Measurements from ENCODE around the gene SLC25A30. TPM values are rescaled to one million over a fixed set of nuclear protein-coding genes. Genes with fewer than 3 reads are reported as not detected.
A peak's percentile ranks its signal among the peaks of the same experiment; 100 is the strongest.

SLC25A30 gene
- total and polyA plus RNA-seq, 4 donors = 9.3 to 11.0 (median 10.0) TPM

DNA sequence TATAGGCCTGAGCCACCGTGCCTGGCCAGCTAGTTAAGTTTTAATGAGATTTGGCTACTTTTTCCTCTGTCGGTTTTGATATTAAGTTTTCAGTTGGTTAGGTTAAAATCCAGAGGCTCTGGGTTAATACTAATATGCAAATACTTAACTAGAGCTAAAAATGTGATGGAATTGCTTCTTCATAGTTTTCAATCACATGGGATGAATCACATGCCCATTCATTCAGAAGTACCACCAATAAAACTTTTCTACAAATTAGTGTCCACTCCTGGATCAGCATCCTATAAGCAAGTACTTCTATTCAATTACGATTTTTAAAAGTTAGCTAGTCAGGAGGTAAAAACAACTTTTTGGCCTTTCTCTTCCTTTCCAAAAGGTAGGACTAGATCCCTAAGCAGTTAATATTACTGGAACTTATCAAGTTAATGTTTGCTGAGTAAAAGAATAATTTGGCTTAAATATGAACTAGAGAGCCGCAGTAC lies 4.3 kb downstream of the SLC25A30 start:
- Histone ChIP-seq H3K36me3 (ENCODE audit: control insufficient read depth, insufficient read depth, low read length) (peaks cover 10% of the 10 kb centered on the region), H3K27me3 (ENCODE audit: control insufficient read depth, insufficient read depth, low read length) (no peaks in the 10 kb centered on the region), H3K4me3 (ENCODE audit: low read depth, low read length) (no peak overlapping the region), H3K9me3 (ENCODE audit: control insufficient read depth, insufficient read depth, low read length) (no peaks in the 10 kb centered on the region), H3K4me1 (ENCODE audit: control insufficient read depth, insufficient read depth, low read length) (peaks cover 13% of the 10 kb centered on the region), H3K27ac (ENCODE audit: low read depth, low read length) (peak overlapping the region; percentile 88)
- WGBS (ENCODE audit: insufficient coverage) = 0% methylated on average over 1 of the region's 4 CpGs
- DNase-seq (ENCODE audit: low read depth in 4 of 6, low spot score in 6 of 6) = no peak

DNA sequence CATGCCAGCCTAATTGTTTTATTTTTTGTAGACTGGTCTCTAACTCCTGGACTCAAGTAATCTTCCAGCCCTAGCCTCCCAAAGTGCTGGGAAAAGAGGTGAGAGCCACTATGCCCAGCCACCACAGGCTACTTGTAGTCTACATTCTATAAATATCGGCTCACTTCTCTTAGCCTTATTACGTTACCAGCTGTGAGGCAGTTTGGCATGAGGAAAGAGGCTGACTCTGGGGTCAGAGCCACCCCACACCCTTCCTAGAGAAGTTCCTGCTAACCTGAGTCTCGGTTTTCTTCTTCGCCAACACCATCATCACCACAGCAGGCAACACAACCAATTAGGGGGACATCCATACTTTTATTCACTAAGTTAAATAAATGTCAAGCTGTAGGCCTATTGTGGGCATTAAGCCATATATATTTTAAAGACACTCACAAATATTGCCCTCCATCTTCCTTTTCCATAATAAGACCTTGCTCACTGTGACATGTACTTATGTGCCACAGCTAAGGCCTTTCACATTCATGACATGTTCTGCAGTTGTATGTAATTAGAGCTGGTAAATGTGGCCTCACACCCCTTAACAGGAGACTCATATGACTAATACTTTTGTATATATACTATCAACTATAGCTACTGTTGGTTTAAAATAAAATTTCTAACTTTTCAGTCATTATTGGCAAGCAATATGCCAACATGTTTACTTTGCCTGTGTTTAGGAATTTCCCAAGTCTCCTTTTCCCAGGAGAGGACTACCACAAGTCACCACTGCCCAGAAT lies 5.7 kb downstream of the SLC25A30 start:
- Histone ChIP-seq H3K4me3 (ENCODE audit: low read depth, low read length) (no peak overlapping the region), H3K36me3 (ENCODE audit: control insufficient read depth, insufficient read depth, low read length) (peaks cover 10% of the 10 kb centered on the region), H3K27me3 (ENCODE audit: control insufficient read depth, insufficient read depth, low read length) (no peaks in the 10 kb centered on the region), H3K4me1 (ENCODE audit: control insufficient read depth, insufficient read depth, low read length) (peaks cover 10% of the 10 kb centered on the region), H3K27ac (ENCODE audit: low read depth, low read length) (no peak overlapping the region), H3K9me3 (ENCODE audit: control insufficient read depth, insufficient read depth, low read length) (no peaks in the 10 kb centered on the region)
- 100% methylated on average over 1 of the region's 4 CpGs for WGBS (ENCODE audit: insufficient coverage)
- DNase-seq (ENCODE audit: low read depth in 4 of 6, low spot score in 6 of 6) = no peak

DNA sequence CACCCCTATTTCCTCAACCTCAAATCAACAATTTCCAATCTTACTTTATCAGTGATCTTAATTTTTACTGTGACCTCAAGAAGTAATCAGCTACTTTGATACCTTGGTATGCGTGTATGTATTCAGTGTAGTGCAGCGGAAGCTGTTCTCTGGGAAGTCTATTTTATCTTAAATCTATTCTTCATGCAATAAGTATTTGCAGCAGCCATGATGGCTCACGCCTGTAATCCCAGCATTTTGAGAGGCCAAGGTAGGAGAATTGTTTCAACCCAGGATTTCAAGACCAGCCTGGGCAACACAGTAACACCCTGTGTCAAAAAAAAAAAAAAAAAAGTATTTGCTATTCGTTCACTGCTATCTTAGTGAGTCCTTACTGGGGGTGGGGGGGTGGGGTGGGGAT lies 6.5 kb downstream of the SLC25A30 start:
- Histone ChIP-seq H3K27me3 (ENCODE audit: control insufficient read depth, insufficient read depth, low read length) (no peaks in the 10 kb centered on the region), H3K36me3 (ENCODE audit: control insufficient read depth, insufficient read depth, low read length) (peaks cover 18% of the 10 kb centered on the region), H3K27ac (ENCODE audit: low read depth, low read length) (no peak overlapping the region), H3K4me1 (ENCODE audit: control insufficient read depth, insufficient read depth, low read length) (peaks cover 6% of the 10 kb centered on the region), H3K4me3 (ENCODE audit: low read depth, low read length) (no peak overlapping the region), H3K9me3 (ENCODE audit: control insufficient read depth, insufficient read depth, low read length) (no peaks in the 10 kb centered on the region)
- no CpG with 5 or more reads among the region's 4 CpGs for WGBS (ENCODE audit: insufficient coverage)
- no peak for DNase-seq (ENCODE audit: low read depth in 4 of 6, low spot score in 6 of 6)

DNA sequence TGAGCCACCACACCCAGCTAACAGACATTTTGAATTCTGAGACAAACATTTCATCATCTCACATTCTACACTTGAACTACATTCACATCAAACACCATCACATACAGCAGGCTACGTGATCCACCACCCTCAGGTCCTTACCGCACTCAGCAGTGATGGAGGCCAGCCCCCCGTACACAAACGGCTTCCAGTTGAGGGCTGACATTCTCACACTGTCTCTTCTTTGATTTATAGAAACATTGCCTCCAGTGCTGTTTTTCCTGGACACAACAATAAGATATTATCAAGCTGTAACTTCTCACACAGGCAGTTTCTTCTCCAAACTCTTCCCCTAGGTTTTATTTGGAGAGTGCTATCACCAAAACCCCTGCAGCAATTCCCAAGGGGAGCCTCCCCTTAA lies 7.0 kb downstream of the SLC25A30 start:
- no peaks in the 10 kb centered on the region for H3K9me3 ChIP-seq (ENCODE audit: control insufficient read depth, insufficient read depth, low read length)
- H3K4me3 ChIP-seq (ENCODE audit: low read depth, low read length) = no peak overlapping the region
- peaks cover 21% of the 10 kb centered on the region for H3K36me3 ChIP-seq (ENCODE audit: control insufficient read depth, insufficient read depth, low read length)
- no peaks in the 10 kb centered on the region for H3K27me3 ChIP-seq (ENCODE audit: control insufficient read depth, insufficient read depth, low read length)
- no peak for DNase-seq (ENCODE audit: low read depth in 4 of 6, low spot score in 6 of 6)
- H3K27ac ChIP-seq (ENCODE audit: low read depth, low read length) = no peak overlapping the region
- 68% methylated on average over 4 of the region's 4 CpGs for WGBS (ENCODE audit: insufficient coverage)
- H3K4me1 ChIP-seq (ENCODE audit: control insufficient read depth, insufficient read depth, low read length) = peaks cover 2% of the 10 kb centered on the region

DNA sequence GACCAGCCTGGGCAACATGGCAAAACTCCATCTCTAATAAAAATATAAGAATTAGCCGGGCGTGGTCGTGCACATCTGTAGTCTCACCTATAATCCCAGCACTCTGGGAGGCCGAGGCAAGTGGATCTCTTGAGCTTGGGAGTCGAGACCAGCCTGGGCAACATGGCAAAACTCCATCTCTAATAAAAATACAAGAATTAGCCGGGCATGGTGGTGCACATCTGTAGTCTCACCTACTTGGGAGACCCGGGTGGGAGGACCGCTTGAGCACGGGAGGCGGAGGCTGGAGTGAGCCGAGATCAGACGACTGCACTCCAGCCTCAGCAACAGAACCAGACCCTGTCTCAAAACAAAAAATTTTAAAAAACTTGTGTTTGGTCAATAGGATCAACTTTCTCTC lies 7.7 kb downstream of the SLC25A30 start:
- H3K27me3 ChIP-seq (ENCODE audit: control insufficient read depth, insufficient read depth, low read length) = no peaks in the 10 kb centered on the region
- no peak overlapping the region for H3K27ac ChIP-seq (ENCODE audit: low read depth, low read length)
- H3K4me1 ChIP-seq (ENCODE audit: control insufficient read depth, insufficient read depth, low read length) = no peaks in the 10 kb centered on the region
- 93% methylated on average over 8 of the region's 12 CpGs for WGBS (ENCODE audit: insufficient coverage)
- DNase-seq (ENCODE audit: low read depth in 4 of 6, low spot score in 6 of 6) = no peak
- H3K4me3 ChIP-seq (ENCODE audit: low read depth, low read length) = no peak overlapping the region
- H3K36me3 ChIP-seq (ENCODE audit: control insufficient read depth, insufficient read depth, low read length) = peaks cover 21% of the 10 kb centered on the region
- H3K9me3 ChIP-seq (ENCODE audit: control insufficient read depth, insufficient read depth, low read length) = no peaks in the 10 kb centered on the region

DNA sequence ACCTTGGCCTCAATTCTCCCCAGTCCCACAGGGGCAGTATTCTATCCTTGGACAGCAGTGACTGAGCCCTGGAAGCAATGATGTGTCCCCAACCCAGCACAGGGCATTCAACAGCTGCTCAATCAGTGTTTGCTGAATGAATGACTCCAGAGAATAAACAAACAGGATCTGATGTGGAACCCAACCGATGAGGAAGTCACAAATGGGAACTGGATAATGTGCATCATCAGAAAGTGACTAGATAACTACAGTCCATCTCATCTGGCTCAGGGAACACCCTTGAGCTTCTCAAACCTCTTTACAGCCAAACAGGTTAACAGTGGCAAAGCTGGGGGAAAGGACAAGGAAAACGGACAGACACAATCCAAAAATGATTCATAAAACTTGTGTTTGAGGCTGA lies 8.2 kb downstream of the SLC25A30 start:
- WGBS (ENCODE audit: insufficient coverage) = no CpG with 5 or more reads among the region's 2 CpGs
- DNase-seq (ENCODE audit: low read depth in 4 of 6, low spot score in 6 of 6) = no peak

DNA sequence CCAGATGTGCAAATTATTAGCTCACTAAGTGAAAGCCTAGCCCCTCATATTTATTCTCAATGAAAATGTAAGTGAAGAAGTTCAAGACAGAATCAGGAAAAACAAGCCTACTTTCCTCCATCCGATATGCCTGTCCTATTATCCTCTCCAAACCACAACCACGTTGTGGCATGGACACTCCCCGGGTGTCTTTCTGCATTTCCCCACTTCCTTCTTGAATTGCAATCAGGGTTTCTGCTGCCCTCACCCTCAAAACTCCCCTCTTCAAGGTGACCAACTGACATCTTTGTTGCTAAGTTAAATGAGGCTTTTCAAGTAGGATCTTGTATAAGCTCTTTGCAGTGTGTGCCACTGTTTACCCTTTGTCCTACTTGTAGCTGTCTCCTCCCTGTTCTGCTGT lies 11.8 kb downstream of the SLC25A30 start:
- Histone ChIP-seq H3K4me1 (ENCODE audit: control insufficient read depth, insufficient read depth, low read length) (no peaks in the 10 kb centered on the region), H3K9me3 (ENCODE audit: control insufficient read depth, insufficient read depth, low read length) (no peaks in the 10 kb centered on the region), H3K27ac (ENCODE audit: low read depth, low read length) (no peak overlapping the region), H3K27me3 (ENCODE audit: control insufficient read depth, insufficient read depth, low read length) (no peaks in the 10 kb centered on the region), H3K4me3 (ENCODE audit: low read depth, low read length) (no peak overlapping the region), H3K36me3 (ENCODE audit: control insufficient read depth, insufficient read depth, low read length) (peaks cover 29% of the 10 kb centered on the region)
- 85% methylated on average over 3 of the region's 3 CpGs for WGBS (ENCODE audit: insufficient coverage)
- DNase-seq (ENCODE audit: low read depth in 4 of 6, low spot score in 6 of 6) = no peak

More for the DNA sequence above, 8.2 kb downstream of the SLC25A30 start:
- Histone ChIP-seq H3K36me3 (ENCODE audit: control insufficient read depth, insufficient read depth, low read length) (peaks cover 22% of the 10 kb centered on the region), H3K27me3 (ENCODE audit: control insufficient read depth, insufficient read depth, low read length) (no peaks in the 10 kb centered on the region), H3K4me1 (ENCODE audit: control insufficient read depth, insufficient read depth, low read length) (no peaks in the 10 kb centered on the region), H3K4me3 (ENCODE audit: low read depth, low read length) (no peak overlapping the region), H3K9me3 (ENCODE audit: control insufficient read depth, insufficient read depth, low read length) (no peaks in the 10 kb centered on the region), H3K27ac (ENCODE audit: low read depth, low read length) (no peak overlapping the region)

DNA sequence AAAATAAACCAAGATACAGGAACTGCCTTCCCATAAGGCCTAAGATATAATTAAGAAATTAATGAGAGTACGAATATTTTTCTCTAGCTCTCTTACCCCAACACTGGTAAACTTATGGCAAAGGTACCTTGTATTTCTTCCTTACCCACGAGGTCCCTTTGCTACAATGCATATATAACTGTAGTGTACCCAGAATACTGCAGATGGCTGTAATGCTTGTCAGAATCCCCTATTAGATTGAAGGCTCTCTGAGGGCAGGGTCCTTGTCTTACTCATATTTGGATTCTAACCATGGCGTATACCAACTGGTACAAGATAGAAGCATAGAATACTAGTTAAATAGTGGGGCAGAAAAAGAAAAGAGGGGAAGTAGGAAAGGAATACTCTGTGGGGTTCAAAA lies 15.1 kb downstream of the SLC25A30 start:
- DNase-seq (ENCODE audit: low read depth in 4 of 6, low spot score in 6 of 6) = no peak
- Histone ChIP-seq H3K9me3 (ENCODE audit: control insufficient read depth, insufficient read depth, low read length) (no peaks in the 10 kb centered on the region), H3K27me3 (ENCODE audit: control insufficient read depth, insufficient read depth, low read length) (no peaks in the 10 kb centered on the region), H3K36me3 (ENCODE audit: control insufficient read depth, insufficient read depth, low read length) (peaks cover 31% of the 10 kb centered on the region), H3K27ac (ENCODE audit: low read depth, low read length) (no peak overlapping the region), H3K4me3 (ENCODE audit: low read depth, low read length) (no peak overlapping the region), H3K4me1 (ENCODE audit: control insufficient read depth, insufficient read depth, low read length) (no peaks in the 10 kb centered on the region)
- no CpG with 5 or more reads among the region's 3 CpGs for WGBS (ENCODE audit: insufficient coverage)

DNA sequence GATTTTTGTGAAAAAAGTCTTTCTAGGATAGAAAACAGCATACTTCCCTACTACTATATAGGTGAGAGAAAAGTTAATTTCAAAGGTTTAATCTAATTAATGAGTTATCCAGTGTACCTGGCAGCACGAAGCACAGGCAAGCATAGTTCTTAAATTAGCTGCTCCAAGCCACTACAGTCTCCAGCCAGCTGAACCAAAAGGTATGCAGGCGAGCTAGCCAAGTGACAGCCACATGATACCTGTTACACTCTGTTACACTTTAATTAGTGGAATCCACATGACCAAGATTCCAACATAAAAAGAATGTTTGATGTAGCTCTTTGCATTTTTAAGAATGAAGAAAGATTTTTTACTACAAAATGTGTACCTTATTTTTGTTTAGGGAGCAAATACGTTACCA lies 15.5 kb downstream of the SLC25A30 start:
- 60% methylated on average over 1 of the region's 3 CpGs for WGBS (ENCODE audit: insufficient coverage)
- Histone ChIP-seq H3K27ac (ENCODE audit: low read depth, low read length) (no peak overlapping the region), H3K9me3 (ENCODE audit: control insufficient read depth, insufficient read depth, low read length) (no peaks in the 10 kb centered on the region), H3K4me1 (ENCODE audit: control insufficient read depth, insufficient read depth, low read length) (no peaks in the 10 kb centered on the region), H3K27me3 (ENCODE audit: control insufficient read depth, insufficient read depth, low read length) (no peaks in the 10 kb centered on the region), H3K36me3 (ENCODE audit: control insufficient read depth, insufficient read depth, low read length) (peaks cover 32% of the 10 kb centered on the region), H3K4me3 (ENCODE audit: low read depth, low read length) (no peak overlapping the region)
- DNase-seq (ENCODE audit: low read depth in 4 of 6, low spot score in 6 of 6) = no peak

DNA sequence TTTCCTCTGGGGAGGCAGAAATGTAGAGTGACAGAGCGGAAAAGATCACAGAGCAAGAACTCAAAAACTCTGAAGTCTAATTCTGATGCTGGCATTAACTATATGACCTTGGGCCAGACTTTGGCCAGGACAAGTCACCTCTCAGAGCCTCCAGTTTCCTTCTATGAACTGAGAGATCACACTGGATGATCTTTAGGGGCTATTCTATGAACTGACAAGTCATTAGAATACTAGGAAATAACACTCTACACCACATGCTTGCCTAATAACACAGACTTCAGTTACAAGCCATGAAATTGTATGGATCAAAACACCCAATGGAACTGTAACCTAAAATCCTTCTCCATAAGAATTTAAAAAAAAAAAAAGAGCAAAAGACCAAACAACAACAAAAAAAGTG lies 16.9 kb downstream of the SLC25A30 start:
- Histone ChIP-seq H3K27ac (ENCODE audit: low read depth, low read length) (no peak overlapping the region), H3K4me1 (ENCODE audit: control insufficient read depth, insufficient read depth, low read length) (no peaks in the 10 kb centered on the region), H3K27me3 (ENCODE audit: control insufficient read depth, insufficient read depth, low read length) (no peaks in the 10 kb centered on the region), H3K36me3 (ENCODE audit: control insufficient read depth, insufficient read depth, low read length) (peaks cover 28% of the 10 kb centered on the region), H3K9me3 (ENCODE audit: control insufficient read depth, insufficient read depth, low read length) (no peaks in the 10 kb centered on the region), H3K4me3 (ENCODE audit: low read depth, low read length) (no peak overlapping the region)
- DNase-seq (ENCODE audit: low read depth in 4 of 6, low spot score in 6 of 6) = no peak
- no CpG with 5 or more reads among the region's 1 CpG for WGBS (ENCODE audit: insufficient coverage)

Measured in spinal cord (tissue), 10 donors.